Naive thymus-derived CD4-positive, alpha-beta T cell (primary cell): ENCODE results near the gene NR1H2. TPM values are rescaled to one million over a fixed set of nuclear protein-coding genes. Genes with fewer than 3 reads are reported as not detected.
A peak's percentile ranks its signal among the peaks of the same experiment; 100 is the strongest.
"Not testable (repeated sequence)": the region's sequence is repeated elsewhere in the genome, so short reads cannot be mapped to it uniquely, and the experiment has no call there.

ENCODE experiments used
- ATAC-seq: fragments of 150-1000 bp; cut with Tn5 transposase; 2 replicates; pipeline ENCODE4 v1.10.0; 2021; ENCODE audit warnings: mild to moderate bottlenecking, moderate library complexity
- CTCF ChIA-PET: fragments of 350-600 bp; sonication (Branson Sonifier 250); formaldehyde crosslinking; loops from one replicate; lab custom pipeline; 2021; ENCODE audit warnings: antibody characterized with exemption; lab: Charles Lee
- POLR2A ChIA-PET: fragments of 350-600 bp; sonication (Branson Sonifier 250); formaldehyde crosslinking; loops from one replicate; lab custom pipeline; 2021; ENCODE audit warnings: antibody characterized with exemption, inconsistent platforms; lab: Charles Lee
- DNase-seq, 9 donors: peaks; one replicate each; pipeline versions ENCODE4 v3.0.0 to v3.0.0-alpha.2; 2020 to 2022; ENCODE audit warnings: mixed read lengths in 1 of 9
- H3K27ac ChIP-seq: one replicate; pipeline ENCODE4 v1.7.0; 2013; ENCODE audit warnings: mild to moderate bottlenecking, low read depth, low read length, moderate library complexity
- H3K27me3 ChIP-seq, 2 donors: one replicate each; pipeline ENCODE4 v1.7.0; 2013; ENCODE audit warnings: low read length in 2 of 2, mild to moderate bottlenecking in 2 of 2, moderate library complexity in 2 of 2; ENCODE audit not compliant: control insufficient read depth in 2 of 2, insufficient read depth in 2 of 2
- H3K36me3 ChIP-seq, 3 experiments: 1 replicate in 2 of 3; 2 replicates in 1 of 3; pipeline ENCODE4 v1.7.0; 2013; ENCODE audit warnings: low read length in 3 of 3, mild to moderate bottlenecking in 3 of 3, moderate library complexity in 1 of 3; ENCODE audit not compliant: insufficient read depth in 3 of 3, control insufficient read depth in 2 of 3
- H3K4me1 ChIP-seq, 2 donors: one replicate each; pipeline ENCODE4 v1.7.0; 2013; ENCODE audit warnings: low read length in 2 of 2, mild to moderate bottlenecking in 2 of 2, moderate library complexity in 1 of 2; ENCODE audit not compliant: control insufficient read depth in 2 of 2, insufficient read depth in 2 of 2
- H3K4me3 ChIP-seq: 2 replicates; pipeline ENCODE4 v1.7.0; 2013; ENCODE audit warnings: mild to moderate bottlenecking, low read length
- H3K9me3 ChIP-seq, 3 experiments: 1 replicate in 2 of 3; 2 replicates in 1 of 3; pipeline ENCODE4 v1.7.0; 2013; ENCODE audit warnings: low read length in 3 of 3; ENCODE audit not compliant: control insufficient read depth in 2 of 3
- H3K27ac Mint-ChIP-seq, 9 donors: one replicate each; pipeline ENCODE4 v1.8.0; 2020 to 2022; ENCODE audit warnings: mixed read lengths in 9 of 9, mild to moderate bottlenecking in 8 of 9, moderate library complexity in 5 of 9, inconsistent platforms in 2 of 9
- H3K27me3 Mint-ChIP-seq, 5 donors: one replicate each; pipeline ENCODE4 v1.8.0; 2021 to 2022; ENCODE audit warnings: mixed read lengths in 5 of 5, mild to moderate bottlenecking in 1 of 5
- H3K36me3 Mint-ChIP-seq, 5 donors: one replicate each; pipeline ENCODE4 v1.8.0; 2020 to 2022; ENCODE audit warnings: mixed read lengths in 5 of 5, mild to moderate bottlenecking in 3 of 5, inconsistent platforms in 1 of 5
- H3K4me1 Mint-ChIP-seq, 7 donors: one replicate each; pipeline ENCODE4 v1.8.0; 2020 to 2022; ENCODE audit warnings: mixed read lengths in 7 of 7, mild to moderate bottlenecking in 3 of 7, inconsistent platforms in 1 of 7
- H3K4me3 Mint-ChIP-seq, 10 donors: one replicate each; pipeline ENCODE4 v1.8.0; 2020 to 2022; ENCODE audit warnings: mild to moderate bottlenecking in 10 of 10, mixed read lengths in 10 of 10, moderate library complexity in 6 of 10, inconsistent platforms in 2 of 10
- H3K9me3 Mint-ChIP-seq, 11 donors: one replicate each; pipeline ENCODE4 v1.8.0; 2020 to 2022; ENCODE audit warnings: mixed read lengths in 11 of 11, mild to moderate bottlenecking in 4 of 11, inconsistent platforms in 1 of 11, moderate library complexity in 1 of 11
- intact Hi-C, 2 donors: fragments of 100-400 bp; cut with micrococcal nuclease; formaldehyde crosslinking; loops; one replicate each; pipeline ENCODE4 v1.15.1; 2023
- polyA plus RNA-seq, 2 donors: library from polyadenylated mRNA; unstranded; fragments of 300-500 nt; fragmentation: Illumina TruSeq; gene quantifications; one replicate each; pipeline ENCODE4 v1.2.3, GENCODE V29; 2021
- total RNA-seq, 6 experiments: library from RNA in 5 of 6; stranded (reverse) in 5 of 6; gene quantifications; 1 replicate in 5 of 6; 2 replicates in 1 of 6; pipeline ENCODE4 v1.2.3 and lab custom pipeline; 2021 to 2026

NR1H2 gene
- total and polyA plus RNA-seq, 7 experiments from 2014 or later: 66.6 to 284 (median 114) TPM

GRCh38 chr19:50329146-50329925 lies 46.9 kb upstream of the NR1H2 start, which contains the start of gene KCNC3:
KCNC3 (minus strand) TSS chr19:50329377; CDS start chr19:50329082, 295 bp downstream.
- Mint-ChIP-seq H3K27ac (peak within 1 kb of the TSS; percentile 55 to 96 (median 87)), H3K4me1 (peaks cover 43 to 75% (median 73%) of the 10 kb centered on the region in 7 donors), H3K4me3 (peak within 1 kb of the TSS; percentile 72 to 97 (median 86)), H3K27me3 (peaks cover 20 to 62% (median 41%) of the 10 kb centered on the region in 5 donors), H3K9me3 (peaks cover 0 to 26% (median 10%) of the 10 kb centered on the region in 11 donors), H3K36me3 (peaks cover 0 to 13% (median 0%) of the 10 kb centered on the region in 5 donors)
- H3K4me3 ChIP-seq: peak within 1 kb of the TSS; percentile 39
- peaks cover 15 to 28% of the 10 kb centered on the region in 2 donors for H3K27me3 ChIP-seq
- H3K4me1 ChIP-seq: peaks cover 42 to 62% of the 10 kb centered on the region in 2 donors
- CTCF ChIA-PET: interaction anchor here (1.0 kb wide), 1 partner anchor 182 kb away, joined by 3 read pairs; no protein-coding TSS in a partner anchor
- ATAC-seq: peak; percentile 77
- intact Hi-C loops: loop anchor here (1.0 to 5.0 kb wide), 7 partner anchors 28 to 779 kb away; partner anchors contain the start of genes JOSD2 (in 2 of the 2), NR1H2 (in 2 of the 2), ATF5 (in 1 of the 2) and CTU1 (in 1 of the 2)
- no peaks in the 10 kb centered on the region for H3K36me3 ChIP-seq
- POLR2A ChIA-PET: interaction anchor here (0.7 kb wide), 1 partner anchor 28 kb away, joined by 4 read pairs; no protein-coding TSS in a partner anchor
- no peak within 1 kb of the TSS for H3K27ac ChIP-seq
- peaks cover 0 to 14% (median 0%) of the 10 kb centered on the region in 3 experiments for H3K9me3 ChIP-seq
- peak in 8 of 9 donors; percentile 69 to 96 (median 86) for DNase-seq

GRCh38 chr19:50329926-50330294 lies 46.3 kb upstream of the NR1H2 start:
- CTCF ChIA-PET, POLR2A ChIA-PET, H3K36me3 ChIP-seq, DNase-seq, H3K27ac ChIP-seq, ATAC-seq: not testable (repeated sequence)
- H3K27ac Mint-ChIP-seq: peak overlapping the region; percentile 55 to 96 (median 87)
- H3K4me3 Mint-ChIP-seq: peak overlapping the region; percentile 72 to 97 (median 86)
- H3K27me3 ChIP-seq: peaks cover 15 to 28% of the 10 kb centered on the region in 2 donors
- H3K4me1 Mint-ChIP-seq: peaks cover 43 to 72% (median 68%) of the 10 kb centered on the region in 7 donors
- peaks cover 0 to 13% (median 0%) of the 10 kb centered on the region in 5 donors for H3K36me3 Mint-ChIP-seq
- peaks cover 42 to 62% of the 10 kb centered on the region in 2 donors for H3K4me1 ChIP-seq
- peak overlapping the region; percentile 39 for H3K4me3 ChIP-seq
- H3K27me3 Mint-ChIP-seq: peaks cover 20 to 56% (median 37%) of the 10 kb centered on the region in 5 donors
- peaks cover 0 to 14% (median 0%) of the 10 kb centered on the region in 3 experiments for H3K9me3 ChIP-seq
- intact Hi-C loops: loop anchor here (1.0 to 10.0 kb wide), 11 partner anchors 27 to 1265 kb away; partner anchors contain the start of genes JOSD2 (in 2 of the 2), NR1H2 (in 2 of the 2), AKT1S1 (in 1 of the 2) and ATF5 (in 1 of the 2)
- peaks cover 0 to 26% (median 10%) of the 10 kb centered on the region in 11 donors for H3K9me3 Mint-ChIP-seq

GRCh38 chr19:50330365-50331078 lies 45.7 kb upstream of the NR1H2 start:
- intact Hi-C loops: loop anchor here (2.0 to 10.0 kb wide), 4 partner anchors 394 to 1264 kb away; partner anchors contain the start of genes AKT1S1 (in 1 of the 2), CLDND2 (in 1 of the 2), CLEC11A (in 1 of the 2) and ETFB (in 1 of the 2)
- Histone ChIP-seq H3K36me3 (no peaks in the 10 kb centered on the region), H3K27ac (peak overlapping the region; percentile 46), H3K4me3 (peak overlapping the region; percentile 32), H3K4me1 (peaks cover 42 to 62% of the 10 kb centered on the region in 2 donors), H3K9me3 (peaks cover 0 to 14% (median 0%) of the 10 kb centered on the region in 3 experiments), H3K27me3 (peaks cover 15 to 28% of the 10 kb centered on the region in 2 donors)
- Mint-ChIP-seq H3K4me3 (peak overlapping the region; percentile 72 to 97 (median 86)), H3K9me3 (peaks cover 0 to 26% (median 10%) of the 10 kb centered on the region in 11 donors), H3K36me3 (peaks cover 0 to 18% (median 4%) of the 10 kb centered on the region in 5 donors), H3K4me1 (peaks cover 43 to 74% (median 66%) of the 10 kb centered on the region in 7 donors), H3K27me3 (peaks cover 20 to 58% (median 44%) of the 10 kb centered on the region in 5 donors), H3K27ac (peak overlapping the region in 7 of 9 donors; percentile 53 to 96 (median 89))
- ChIA-PET POLR2A (no interaction called here), CTCF (no interaction called here)
- DNase-seq (peak; percentile 58 to 93 (median 73)), ATAC-seq (peak; percentile 58)

- peaks cover 36 to 55% of the 10 kb centered on the region in 2 donors for H3K4me1 ChIP-seq
- no peaks in the 10 kb centered on the region for H3K36me3 ChIP-seq
- H3K27ac ChIP-seq: peak overlapping the region; percentile 46
- Mint-ChIP-seq H3K9me3 (peaks cover 0 to 28% (median 10%) of the 10 kb centered on the region in 11 donors), H3K4me1 (peaks cover 43 to 73% (median 66%) of the 10 kb centered on the region in 7 donors), H3K36me3 (peaks cover 0 to 19% (median 7%) of the 10 kb centered on the region in 5 donors), H3K27me3 (peaks cover 18 to 61% (median 49%) of the 10 kb centered on the region in 5 donors), H3K4me3 (peak overlapping the region; percentile 72 to 97 (median 85)), H3K27ac (peak overlapping the region; percentile 24 to 95 (median 74))
- DNase-seq: no peak
- POLR2A ChIA-PET: interaction anchor here (0.7 kb wide), 1 partner anchor 105 kb away, joined by 3 read pairs; no protein-coding TSS in a partner anchor
- H3K27me3 ChIP-seq: peaks cover 15 to 28% of the 10 kb centered on the region in 2 donors
- peaks cover 0 to 14% (median 0%) of the 10 kb centered on the region in 3 experiments for H3K9me3 ChIP-seq
- intact Hi-C loops: loop anchor here (2.0 to 10.0 kb wide), 4 partner anchors 393 to 1263 kb away; partner anchors contain the start of genes AKT1S1 (in 1 of the 2), CLDND2 (in 1 of the 2), CLEC11A (in 1 of the 2) and ETFB (in 1 of the 2)
- no peak for ATAC-seq
- CTCF ChIA-PET: no interaction called here
- H3K4me3 ChIP-seq: no peak overlapping the region
These were observed 44.9 kb upstream of the NR1H2 start for GRCh38 chr19:50331221-50331993.

- H3K27me3 ChIP-seq: peaks cover 15 to 26% of the 10 kb centered on the region in 2 donors
- peak overlapping the region; percentile 58 to 97 (median 82) for H3K4me3 Mint-ChIP-seq
- H3K4me1 ChIP-seq: peaks cover 36 to 50% of the 10 kb centered on the region in 2 donors
- peaks cover 12 to 56% (median 45%) of the 10 kb centered on the region in 5 donors for H3K27me3 Mint-ChIP-seq
- POLR2A ChIA-PET: interaction anchor here (0.7 to 1.2 kb wide), 2 partner anchors 15 to 105 kb away, joined by 3 read pairs; no protein-coding TSS in a partner anchor
- intact Hi-C loops: loop anchor here (2.0 to 10.0 kb wide), 5 partner anchors 393 to 1263 kb away; partner anchors contain the start of genes AKT1S1 (in 1 of the 2), CLDND2 (in 1 of the 2), CLEC11A (in 1 of the 2) and ETFB (in 1 of the 2)
- no peak for ATAC-seq
- peaks cover 38 to 68% (median 61%) of the 10 kb centered on the region in 7 donors for H3K4me1 Mint-ChIP-seq
- no peaks in the 10 kb centered on the region for H3K36me3 ChIP-seq
- H3K27ac Mint-ChIP-seq: peak overlapping the region in 7 of 9 donors; percentile 49 to 95 (median 74)
- H3K4me3 ChIP-seq: no peak overlapping the region
- peaks cover 0 to 14% (median 0%) of the 10 kb centered on the region in 3 experiments for H3K9me3 ChIP-seq
- H3K36me3 Mint-ChIP-seq: peaks cover 0 to 17% (median 7%) of the 10 kb centered on the region in 5 donors
- H3K9me3 Mint-ChIP-seq: peaks cover 0 to 24% (median 10%) of the 10 kb centered on the region in 11 donors
- H3K27ac ChIP-seq: no peak overlapping the region
- CTCF ChIA-PET: no interaction called here
- DNase-seq: no peak
These were observed 44.3 kb upstream of the NR1H2 start for GRCh38 chr19:50331994-50332243.
